Adipocyte (in vitro differentiated cells): ENCODE measurements around the gene KLF12.
A peak's percentile ranks its signal among the peaks of the same experiment; 100 is the strongest.

Experiments used
- DNase-seq: peaks from one replicate; pipeline ENCODE4 v3.0.0-alpha.2; 2015; ENCODE audit warnings: low read depth
- H3K27me3 ChIP-seq: replicated peaks from 2 replicates; pipeline ENCODE4 v1.7.0; 2013; ENCODE audit warnings: mild to moderate bottlenecking, low read length, moderate library complexity; ENCODE audit not compliant: control insufficient read depth, insufficient read depth
- H3K36me3 ChIP-seq: 2 replicates; pipeline ENCODE4 v1.7.0; 2013; ENCODE audit warnings: low read length, mild to moderate bottlenecking, moderate library complexity; ENCODE audit not compliant: control insufficient read depth, insufficient read depth, severe bottlenecking
- H3K4me1 ChIP-seq: 2 replicates; pipeline ENCODE4 v1.7.0; 2013; ENCODE audit warnings: mild to moderate bottlenecking, low read length, moderate library complexity; ENCODE audit not compliant: control insufficient read depth, insufficient read depth
- H3K4me3 ChIP-seq: 2 replicates; pipeline ENCODE4 v1.7.0; 2013; ENCODE audit warnings: mild to moderate bottlenecking, low read length, moderate library complexity
- H3K9ac ChIP-seq: 2 replicates; pipeline ENCODE4 v1.7.0; 2013; ENCODE audit warnings: mild to moderate bottlenecking, low read length, moderate library complexity
- H3K9me3 ChIP-seq: 2 replicates; pipeline ENCODE4 v1.7.0; 2013; ENCODE audit warnings: mild to moderate bottlenecking, low read length, moderate library complexity; ENCODE audit not compliant: control insufficient read depth

The KLF12 gene

GRCh38 chr13:74101436-74101835 lies 32.8 kb downstream of the KLF12 start:
- no peaks in the 10 kb centered on the region for H3K27me3 ChIP-seq
- no peaks in the 10 kb centered on the region for H3K36me3 ChIP-seq
- H3K9ac ChIP-seq, result no peak overlapping the region
- no peak for DNase-seq
- peaks cover 9% of the 10 kb centered on the region for H3K9me3 ChIP-seq
- H3K4me3 ChIP-seq, result no peak overlapping the region
- peaks cover 12% of the 10 kb centered on the region for H3K4me1 ChIP-seq

- Histone ChIP-seq H3K4me3 (no peak overlapping the region), H3K9ac (no peak overlapping the region), H3K9me3 (peaks cover 9% of the 10 kb centered on the region), H3K27me3 (no peaks in the 10 kb centered on the region), H3K36me3 (no peaks in the 10 kb centered on the region), H3K4me1 (peaks cover 9% of the 10 kb centered on the region)
- no peak for DNase-seq
Measured at GRCh38 chr13:74098077-74098476, 36.1 kb downstream of the KLF12 start.

- Histone ChIP-seq H3K27me3 (no peaks in the 10 kb centered on the region), H3K9ac (no peak overlapping the region), H3K9me3 (peaks cover 9% of the 10 kb centered on the region), H3K4me3 (no peak overlapping the region), H3K36me3 (no peaks in the 10 kb centered on the region), H3K4me1 (peaks cover 15% of the 10 kb centered on the region)
- DNase-seq, result no peak
Measured at GRCh38 chr13:74097116-74097515, 37.1 kb downstream of the KLF12 start.

GRCh38 chr13:74093691-74094090 lies 40.5 kb downstream of the KLF12 start:
- H3K9me3 ChIP-seq, result no peaks in the 10 kb centered on the region
- no peaks in the 10 kb centered on the region for H3K36me3 ChIP-seq
- H3K4me1 ChIP-seq, result peaks cover 15% of the 10 kb centered on the region
- no peak overlapping the region for H3K4me3 ChIP-seq
- no peaks in the 10 kb centered on the region for H3K27me3 ChIP-seq
- peak; percentile 8 for DNase-seq
- H3K9ac ChIP-seq, result no peak overlapping the region

- Histone ChIP-seq H3K27me3 (no peaks in the 10 kb centered on the region), H3K4me3 (peak overlapping the region; percentile 40), H3K36me3 (no peaks in the 10 kb centered on the region), H3K9ac (peak overlapping the region; percentile 21), H3K4me1 (peaks cover 15% of the 10 kb centered on the region), H3K9me3 (no peaks in the 10 kb centered on the region)
- no peak for DNase-seq
Measured at GRCh38 chr13:74092711-74093110, 41.5 kb downstream of the KLF12 start.

- Histone ChIP-seq H3K9me3 (no peaks in the 10 kb centered on the region), H3K9ac (no peak overlapping the region), H3K4me1 (peaks cover 15% of the 10 kb centered on the region), H3K27me3 (no peaks in the 10 kb centered on the region), H3K4me3 (no peak overlapping the region), H3K36me3 (no peaks in the 10 kb centered on the region)
- DNase-seq, result no peak
Measured at GRCh38 chr13:74090869-74091605, 43.2 kb downstream of the KLF12 start.

GRCh38 chr13:74090397-74090796 lies 43.8 kb downstream of the KLF12 start:
- H3K9ac ChIP-seq, result no peak overlapping the region
- H3K9me3 ChIP-seq, result no peaks in the 10 kb centered on the region
- H3K4me3 ChIP-seq, result no peak overlapping the region
- peaks cover 15% of the 10 kb centered on the region for H3K4me1 ChIP-seq
- no peaks in the 10 kb centered on the region for H3K36me3 ChIP-seq
- no peak for DNase-seq
- H3K27me3 ChIP-seq, result no peaks in the 10 kb centered on the region

GRCh38 chr13:74087357-74087756 lies 46.8 kb downstream of the KLF12 start:
- no peaks in the 10 kb centered on the region for H3K9me3 ChIP-seq
- H3K4me3 ChIP-seq, result no peak overlapping the region
- no peaks in the 10 kb centered on the region for H3K27me3 ChIP-seq
- no peak overlapping the region for H3K9ac ChIP-seq
- DNase-seq, result no peak
- H3K4me1 ChIP-seq, result no peaks in the 10 kb centered on the region
- H3K36me3 ChIP-seq, result no peaks in the 10 kb centered on the region
